Testis (tissue), 3 donors: ENCODE measurements around the gene OR2D2. TPM values are rescaled to one million over a fixed set of nuclear protein-coding genes. Genes with fewer than 3 reads are reported as not detected.

Experiments
- DNase-seq: peaks from one replicate; pipeline ENCODE4 v3.0.0-alpha.2; 2019
- H3K27ac ChIP-seq, 2 donors: fragments of 200-600 bp; sonication (generic); one replicate each; pipeline ENCODE4 v1.5.1; 2019
- H3K27me3 ChIP-seq: fragments of 200-600 bp; sonication (generic); one replicate; pipeline ENCODE4 v1.5.1; 2019
- H3K36me3 ChIP-seq: fragments of 200-600 bp; sonication (generic); one replicate; pipeline ENCODE4 v1.5.1; 2017; ENCODE audit warnings: low read depth; ENCODE audit errors: missing control alignments
- H3K4me1 ChIP-seq: fragments of 200-600 bp; sonication (generic); one replicate; pipeline ENCODE4 v1.5.1; 2019
- H3K4me3 ChIP-seq, 2 donors: fragments of 200-600 bp; sonication (generic); one replicate each; pipeline ENCODE4 v1.5.1; 2017 to 2019
- H3K9me3 ChIP-seq: fragments of 200-600 bp; sonication (generic); one replicate; pipeline ENCODE4 v1.5.1; 2017
- CTCF ChIP-seq, 3 experiments: fragments of 450-650 bp in 2 of 3; fragments of 200-600 bp in 1 of 3; sonication (generic) in 1 of 3; IDR thresholded peaks; one replicate each; pipeline ENCODE4 v1.5.1; 2016 to 2019; ENCODE audit warnings: antibody characterized with exemption in 3 of 3, mild to moderate bottlenecking in 2 of 3, moderate library complexity in 1 of 3
- POLR2A ChIP-seq: fragments of 450-650 bp; IDR thresholded peaks from one replicate; pipeline ENCODE4 v1.6.1; 2017; ENCODE audit warnings: antibody characterized with exemption, mild to moderate bottlenecking, moderate library complexity
- WGBS, 2 donors: methylation state at CpG; one replicate each; pipeline ENCODE4 v1.1.5; 2018; 5-methylcytosine and 5-hydroxymethylcytosine counted together
- intact Hi-C: fragments of 100-400 bp; cut with DNase I; formaldehyde crosslinking; loops from one replicate; pipeline ENCODE4 v1.15.1; 2023; ENCODE audit warnings: low total_unique reads
- polyA plus RNA-seq: library from polyadenylated mRNA; stranded (reverse); fragments of 350-450 nt; fragmentation: Illumina TruSeq; extraction: RNeasy Lipid Tissue Mini Kit (QIAGEN cat#74804); gene quantifications from one replicate; pipeline ENCODE4 v1.2.3, GENCODE V29; 2014; ENCODE audit warnings: low read depth, low replicate concordance; ENCODE audit not compliant: insufficient read depth
- total RNA-seq, 2 donors: library from RNA; depleted of rRNA; stranded (reverse); fragments of >200 nt; gene quantifications; one replicate each; pipeline ENCODE4 v1.2.3, GENCODE V29; 2016

The OR2D2 gene
- total and polyA plus RNA-seq, 3 donors from 2014 or later = 2.8 to 3.2 TPM; not detected in 1

- H3K36me3 ChIP-seq = no peaks in the 10 kb centered on the region
- intact Hi-C loops = no loop called here
- no peaks in the 10 kb centered on the region for H3K27me3 ChIP-seq
- WGBS, 2 donors = 76 to 84% methylated on average over 2 of the region's 2 CpGs
- no peaks in the 10 kb centered on the region for H3K9me3 ChIP-seq
- H3K4me1 ChIP-seq = no peaks in the 10 kb centered on the region
- no peak for DNase-seq
- no peak overlapping the region for H3K4me3 ChIP-seq
- no peak overlapping the region for H3K27ac ChIP-seq
- no peak for TF ChIP-seq CTCF (IDR thresholded peaks at IDR 0.05)
- TF ChIP-seq POLR2A = no peak
These were observed 8.2 kb upstream of the OR2D2 start for GRCh38 chr11:6900327-6900999.

GRCh38 chr11:6898911-6899310, 6.6 kb upstream of the OR2D2 start:
- Histone ChIP-seq H3K4me3 (no peak overlapping the region), H3K9me3 (no peaks in the 10 kb centered on the region), H3K27me3 (no peaks in the 10 kb centered on the region), H3K36me3 (no peaks in the 10 kb centered on the region), H3K27ac (no peak overlapping the region), H3K4me1 (no peaks in the 10 kb centered on the region)
- intact Hi-C loops = no loop called here
- TF ChIP-seq CTCF (IDR thresholded peaks at IDR 0.05) (no peak), POLR2A (no peak)
- no peak for DNase-seq
- 77 to 81% methylated on average over 1 of the region's 1 CpG for WGBS, 2 donors

DNA sequence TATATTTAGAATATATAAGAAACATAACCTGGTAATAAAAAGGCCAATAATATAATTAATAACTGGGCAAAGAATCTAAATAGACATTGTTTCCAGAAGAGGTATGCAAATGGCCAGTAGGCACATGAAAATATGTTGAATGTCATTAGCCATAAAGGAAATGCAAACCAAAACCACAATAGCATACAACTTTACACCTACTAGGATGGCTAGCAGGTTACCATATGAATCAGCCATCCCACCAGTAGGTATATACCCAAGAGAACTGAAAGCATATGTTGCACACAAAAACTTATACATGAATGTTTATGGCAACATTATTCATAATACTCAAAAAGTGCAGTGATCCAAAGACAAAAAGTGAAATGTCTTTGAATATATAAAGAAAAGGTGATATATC, 2.7 kb upstream of the OR2D2 start:
- Histone ChIP-seq H3K27me3 (no peaks in the 10 kb centered on the region), H3K4me1 (no peaks in the 10 kb centered on the region), H3K27ac (no peak overlapping the region), H3K36me3 (no peaks in the 10 kb centered on the region), H3K9me3 (no peaks in the 10 kb centered on the region), H3K4me3 (no peak overlapping the region)
- TF ChIP-seq POLR2A (no peak), CTCF (IDR thresholded peaks at IDR 0.05) (no peak)
- intact Hi-C loops = no loop called here
- DNase-seq = no peak

- no peaks in the 10 kb centered on the region for H3K9me3 ChIP-seq
- no peaks in the 10 kb centered on the region for H3K36me3 ChIP-seq
- DNase-seq = no peak
- no peak for TF ChIP-seq CTCF (IDR thresholded peaks at IDR 0.05)
- TF ChIP-seq POLR2A = no peak
- H3K4me3 ChIP-seq = no peak overlapping the region
- no peaks in the 10 kb centered on the region for H3K4me1 ChIP-seq
- intact Hi-C loops = no loop called here
- no peaks in the 10 kb centered on the region for H3K27me3 ChIP-seq
- H3K27ac ChIP-seq = no peak overlapping the region
These were observed 1.8 kb upstream of the OR2D2 start for GRCh38 chr11:6894097-6894496.

GRCh38 chr11:6889835-6890234, 2.5 kb downstream of the OR2D2 start:
- no peaks in the 10 kb centered on the region for H3K36me3 ChIP-seq
- no peak overlapping the region for H3K27ac ChIP-seq
- no peaks in the 10 kb centered on the region for H3K27me3 ChIP-seq
- H3K9me3 ChIP-seq = no peaks in the 10 kb centered on the region
- H3K4me3 ChIP-seq = no peak overlapping the region
- 93 to 95% methylated on average over 1 of the region's 1 CpG for WGBS, 2 donors
- intact Hi-C loops = no loop called here
- DNase-seq = no peak
- TF ChIP-seq POLR2A (no peak), CTCF (IDR thresholded peaks at IDR 0.05) (no peak)
- no peaks in the 10 kb centered on the region for H3K4me1 ChIP-seq
